Psoas muscle (tissue), 8 donors: ENCODE measurements around the gene ADGRD1. TPM values are rescaled to one million over a fixed set of nuclear protein-coding genes. Genes with fewer than 3 reads are reported as not detected.

ENCODE experiments used
- ATAC-seq, 4 donors: fragments of 200-7000 bp; cut with Tn5 transposase; one replicate each; pipeline ENCODE4 v1.9.1; 2020; ENCODE audit warnings: moderate library complexity in 3 of 4, mild to moderate bottlenecking in 2 of 4
- DNase-seq, 2 donors: peaks; one replicate each; pipeline ENCODE4 v3.0.0-alpha.2; 2020
- H3K27ac ChIP-seq: fragments of 200-600 bp; one replicate; pipeline ENCODE4 v1.8.0; 2022
- H3K27me3 ChIP-seq, 3 donors: fragments of 200-600 bp in 1 of 3; one replicate each; pipeline versions ENCODE4 v1.6.1 to v1.8.0; 2013 to 2022; ENCODE audit warnings: low read length in 2 of 3, mild to moderate bottlenecking in 2 of 3, moderate library complexity in 1 of 3; ENCODE audit not compliant: insufficient read depth in 3 of 3
- H3K36me3 ChIP-seq, 2 donors: fragments of 200-600 bp in 1 of 2; one replicate each; pipeline versions ENCODE4 v1.6.1 to v1.8.0; 2013 to 2022; ENCODE audit warnings: low read depth in 1 of 2, mild to moderate bottlenecking in 1 of 2, moderate library complexity in 1 of 2; ENCODE audit not compliant: insufficient read depth in 1 of 2
- H3K4me1 ChIP-seq: fragments of 200-600 bp; one replicate; pipeline ENCODE4 v1.8.0; 2022
- H3K4me3 ChIP-seq: fragments of 200-600 bp; one replicate; pipeline ENCODE4 v1.8.0; 2022; ENCODE audit warnings: mild to moderate bottlenecking
- H3K9me3 ChIP-seq: fragments of 200-600 bp; one replicate; pipeline ENCODE4 v1.8.0; 2022
- WGBS, 3 donors: extraction: QIAGEN DNeasy Blood & Tissue Kit; methylation state at CpG; one replicate each; pipeline versions ENCODE4 v1.1.6 to v1.1.7; 2013; 5-methylcytosine and 5-hydroxymethylcytosine counted together
- intact Hi-C, 2 donors: fragments of 100-400 bp; cut with DNase I; formaldehyde crosslinking; loops; one replicate each; pipeline versions ENCODE4 v1.11.0 to v1.14.2; 2022
- polyA plus RNA-seq, 3 donors: library from polyadenylated mRNA; stranded (reverse); fragments of 200-250 nt; gene quantifications; one replicate each; pipeline ENCODE4 v1.2.3, GENCODE V29; 2013
- total RNA-seq, 4 donors: library from RNA; stranded (reverse); fragmentation: NEBNext Ultra II Directional in 2 of 4; extraction: Animal tissue kit (Norgen Biotek cat#: 25700) in 2 of 4; gene quantifications; one replicate each; pipeline versions ENCODE4 v1.2.1 to v1.2.4, GENCODE V29; 2021 to 2023
- TF ChIP-seq, protein P1 (sequence below): fragments of 200-600 bp; IDR thresholded peaks from one replicate; pipeline ENCODE4 v1.8.0; 2022; ENCODE audit warnings: antibody characterized with exemption
- donor health status: healthy with polysubstance abuse.
- donor health status: DM: no; HTN: no; CAD: no; lungs with moderate emphysema.
- donor health status: Bipolar disorder and iron deficiency.
- donor health status: healthy.
- donor health status: DM: yes; HTN: yes; CAD: no.
- donor health status: DM: no; HTN: no; CAD: no.
- donor health status: DM: no; HTN: no; CAD: no.
- donor health status: DM: yes; HTN: yes; CAD: no.

The ADGRD1 gene
- total and polyA plus RNA-seq, 7 donors: 2.1 to 11.6 (median 3.6) TPM

DNA sequence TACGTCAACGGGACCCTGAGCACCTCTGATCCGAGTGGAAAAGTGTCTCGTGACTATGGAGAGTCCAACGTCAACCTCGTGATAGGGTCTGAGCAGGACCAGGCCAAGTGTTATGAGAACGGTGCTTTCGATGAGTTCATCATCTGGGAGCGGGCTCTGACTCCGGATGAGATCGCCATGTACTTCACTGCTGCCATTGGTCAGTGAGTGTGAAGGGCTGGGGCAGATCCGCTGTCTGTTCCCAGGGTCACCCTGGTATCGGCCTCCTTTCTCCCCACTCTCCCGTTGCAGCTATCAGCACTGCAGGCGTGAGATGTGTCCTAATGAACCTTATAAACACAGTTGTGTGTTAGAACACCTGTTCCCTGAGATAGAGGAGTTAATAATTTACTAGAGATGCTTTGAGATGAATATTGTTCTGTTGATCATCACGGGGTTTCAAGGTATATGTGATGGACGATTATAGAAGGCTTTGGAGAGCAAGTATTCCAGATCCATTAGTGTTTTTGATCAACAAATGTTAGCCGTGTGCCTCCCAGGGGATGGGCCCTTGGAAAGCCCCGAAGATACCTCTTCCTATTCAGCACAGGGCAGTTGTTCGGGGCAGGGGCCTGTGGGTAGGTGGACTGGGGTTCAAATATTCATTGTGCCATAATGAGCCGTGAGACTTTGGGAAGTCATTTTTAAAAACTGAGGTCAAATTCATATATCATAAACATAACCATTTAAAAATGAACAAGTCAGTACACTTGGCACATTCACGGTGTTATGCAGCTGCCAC lies 33.6 kb downstream of the ADGRD1 start:
- Histone ChIP-seq H3K4me1 (no peaks in the 10 kb centered on the region), H3K27ac (no peak overlapping the region), H3K36me3 (no peaks in the 10 kb centered on the region), H3K9me3 (no peaks in the 10 kb centered on the region), H3K4me3 (no peak overlapping the region), H3K27me3 (no peaks in the 10 kb centered on the region)
- WGBS, 3 donors: 81 to 85% (median 82%) methylated on average over 22 of the region's 22 CpGs
- TF ChIP-seq, protein P1, sequence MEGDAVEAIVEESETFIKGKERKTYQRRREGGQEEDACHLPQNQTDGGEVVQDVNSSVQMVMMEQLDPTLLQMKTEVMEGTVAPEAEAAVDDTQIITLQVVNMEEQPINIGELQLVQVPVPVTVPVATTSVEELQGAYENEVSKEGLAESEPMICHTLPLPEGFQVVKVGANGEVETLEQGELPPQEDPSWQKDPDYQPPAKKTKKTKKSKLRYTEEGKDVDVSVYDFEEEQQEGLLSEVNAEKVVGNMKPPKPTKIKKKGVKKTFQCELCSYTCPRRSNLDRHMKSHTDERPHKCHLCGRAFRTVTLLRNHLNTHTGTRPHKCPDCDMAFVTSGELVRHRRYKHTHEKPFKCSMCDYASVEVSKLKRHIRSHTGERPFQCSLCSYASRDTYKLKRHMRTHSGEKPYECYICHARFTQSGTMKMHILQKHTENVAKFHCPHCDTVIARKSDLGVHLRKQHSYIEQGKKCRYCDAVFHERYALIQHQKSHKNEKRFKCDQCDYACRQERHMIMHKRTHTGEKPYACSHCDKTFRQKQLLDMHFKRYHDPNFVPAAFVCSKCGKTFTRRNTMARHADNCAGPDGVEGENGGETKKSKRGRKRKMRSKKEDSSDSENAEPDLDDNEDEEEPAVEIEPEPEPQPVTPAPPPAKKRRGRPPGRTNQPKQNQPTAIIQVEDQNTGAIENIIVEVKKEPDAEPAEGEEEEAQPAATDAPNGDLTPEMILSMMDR: no peak
- intact Hi-C loops: no loop called here
- ATAC-seq (no peak), DNase-seq (no peak)

DNA sequence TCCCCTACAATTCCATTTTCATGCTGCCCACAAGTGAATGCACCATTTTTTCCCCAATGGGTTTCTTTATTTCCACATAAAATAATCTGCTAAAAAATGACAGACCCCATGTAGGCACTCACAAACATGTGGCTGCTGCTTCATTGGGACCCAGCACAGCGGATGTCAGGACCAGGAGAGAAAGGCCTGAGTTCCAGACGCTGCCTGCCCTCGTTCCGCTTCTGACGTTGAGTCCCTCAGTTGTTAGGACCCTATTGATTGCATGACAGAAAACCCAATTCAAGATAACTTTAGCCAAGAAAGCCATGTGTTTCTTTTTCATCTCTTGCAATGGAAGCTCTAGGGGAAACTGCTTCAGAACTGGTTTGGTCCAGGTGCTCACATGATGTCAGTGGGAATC lies 34.6 kb downstream of the ADGRD1 start:
- DNase-seq (no peak), ATAC-seq (no peak)
- Histone ChIP-seq H3K4me3 (no peak overlapping the region), H3K9me3 (no peaks in the 10 kb centered on the region), H3K27ac (no peak overlapping the region), H3K27me3 (no peaks in the 10 kb centered on the region), H3K36me3 (no peaks in the 10 kb centered on the region), H3K4me1 (no peaks in the 10 kb centered on the region)
- TF ChIP-seq, protein P1: no peak
- intact Hi-C loops: no loop called here
- WGBS, 3 donors: 88 to 91% (median 91%) methylated on average over 5 of the region's 5 CpGs

DNA sequence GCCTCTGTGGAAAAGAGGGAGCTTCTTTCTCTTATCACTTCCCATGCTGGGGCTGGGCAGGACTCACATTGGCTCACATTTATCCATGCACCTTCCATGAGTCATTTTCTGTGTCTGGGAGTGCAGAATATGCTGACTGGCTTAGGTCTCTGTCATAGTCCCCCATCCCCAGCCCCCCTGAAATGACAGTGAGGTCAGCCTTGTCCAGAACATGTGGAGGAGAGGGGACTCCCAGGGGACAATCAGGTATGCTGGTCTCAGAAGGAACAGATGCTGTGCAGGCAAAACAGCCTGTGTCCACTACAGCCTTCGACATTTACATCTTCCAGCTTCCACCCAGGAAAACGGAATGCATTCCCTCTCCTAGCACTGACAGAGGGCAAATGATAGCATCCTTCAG lies 35.0 kb downstream of the ADGRD1 start:
- Histone ChIP-seq H3K9me3 (no peaks in the 10 kb centered on the region), H3K27me3 (no peaks in the 10 kb centered on the region), H3K27ac (no peak overlapping the region), H3K4me1 (no peaks in the 10 kb centered on the region), H3K36me3 (no peaks in the 10 kb centered on the region), H3K4me3 (no peak overlapping the region)
- ATAC-seq: no peak
- TF ChIP-seq, protein P1: no peak
- WGBS, 3 donors: 58 to 69% (median 59%) methylated on average over 2 of the region's 2 CpGs
- intact Hi-C loops: no loop called here
- DNase-seq: no peak

DNA sequence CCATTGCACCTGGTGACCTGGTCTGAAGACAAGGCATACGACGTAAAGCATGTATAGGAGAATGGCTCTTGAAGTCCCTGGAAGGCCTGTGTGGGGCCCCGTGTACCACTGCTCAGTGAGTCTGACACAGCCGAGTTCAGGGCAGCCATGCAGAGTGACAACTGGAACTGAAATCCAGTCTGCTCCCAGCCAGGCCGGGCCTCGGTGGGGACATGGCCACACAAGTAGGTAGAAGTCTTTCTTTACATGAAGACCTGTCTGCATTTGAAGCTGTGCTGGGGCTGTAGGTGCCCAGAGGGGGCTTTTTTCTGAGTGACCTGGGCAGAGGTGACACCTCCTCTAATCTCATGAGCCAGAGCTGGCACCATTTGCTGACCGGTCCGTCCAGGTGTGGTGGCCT lies 35.7 kb downstream of the ADGRD1 start:
- ATAC-seq (no peak), DNase-seq (no peak)
- TF ChIP-seq, protein P1: no peak
- 79 to 88% (median 86%) methylated on average over 8 of the region's 8 CpGs for WGBS, 3 donors
- Histone ChIP-seq H3K36me3 (no peaks in the 10 kb centered on the region), H3K4me3 (no peak overlapping the region), H3K27ac (no peak overlapping the region), H3K27me3 (no peaks in the 10 kb centered on the region), H3K4me1 (no peaks in the 10 kb centered on the region), H3K9me3 (no peaks in the 10 kb centered on the region)
- intact Hi-C loops: no loop called here

DNA sequence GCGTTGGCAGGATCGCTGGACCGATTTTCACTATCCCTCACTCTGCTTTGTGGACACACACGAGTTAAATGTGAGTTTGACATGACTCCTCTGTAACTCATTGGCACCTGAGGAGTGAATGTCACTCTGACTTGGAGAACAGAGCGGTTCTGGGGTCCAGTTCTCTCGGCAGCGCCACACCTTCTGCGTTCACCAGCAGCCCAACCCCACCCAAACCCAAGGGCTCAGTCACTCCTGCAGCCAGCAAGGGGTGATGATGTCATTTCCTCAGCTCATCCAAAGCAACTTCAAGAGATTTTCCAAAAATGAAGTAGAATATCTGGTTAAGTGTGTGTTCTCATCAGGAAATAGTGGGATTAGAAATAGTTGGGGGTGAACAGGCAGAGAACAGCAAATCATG lies 36.3 kb downstream of the ADGRD1 start:
- no peaks in the 10 kb centered on the region for H3K36me3 ChIP-seq
- peak in 1 of 2 donors; percentile 70 for DNase-seq
- H3K4me1 ChIP-seq: no peaks in the 10 kb centered on the region
- H3K4me3 ChIP-seq: no peak overlapping the region
- WGBS, 3 donors: 81 to 85% (median 84%) methylated on average over 8 of the region's 8 CpGs
- TF ChIP-seq, protein P1: no peak
- no peaks in the 10 kb centered on the region for H3K9me3 ChIP-seq
- no peak overlapping the region for H3K27ac ChIP-seq
- intact Hi-C loops: no loop called here
- H3K27me3 ChIP-seq: no peaks in the 10 kb centered on the region
- ATAC-seq: peak in 1 of 4 donors; percentile 51
